Heart right ventricle (tissue), 16 donors: Measurements from ENCODE around the gene EEF2. TPM values are rescaled to one million over a fixed set of nuclear protein-coding genes. Genes with fewer than 3 reads are reported as not detected.

ENCODE experiments used
- ATAC-seq, 8 donors: fragments of 200-7000 bp; cut with Tn5 transposase; one replicate each; pipeline ENCODE4 v1.9.1; 2020; ENCODE audit warnings: mild to moderate bottlenecking in 8 of 8, moderate library complexity in 8 of 8, moderate number of reproducible peaks in 1 of 8
- DNase-seq, 2 donors: peaks; one replicate each; pipeline ENCODE4 v3.0.0-alpha.2; 2020
- H3K27ac ChIP-seq, 10 donors: fragments of 200-600 bp; sonication (generic) in 2 of 10; one replicate each; pipeline versions ENCODE4 v1.5.0 to v1.8.0; 2020 to 2022; ENCODE audit warnings: mild to moderate bottlenecking in 3 of 10
- H3K27me3 ChIP-seq, 7 donors: fragments of 200-600 bp; one replicate each; pipeline ENCODE4 v1.8.0; 2021 to 2022; ENCODE audit warnings: mild to moderate bottlenecking in 2 of 7
- H3K36me3 ChIP-seq, 9 donors: fragments of 200-600 bp; sonication (generic) in 1 of 9; one replicate each; pipeline versions ENCODE4 v1.5.0 to v1.8.0; 2020 to 2022; ENCODE audit warnings: mild to moderate bottlenecking in 2 of 9
- H3K4me1 ChIP-seq, 9 donors: fragments of 200-600 bp; sonication (generic) in 1 of 9; one replicate each; pipeline versions ENCODE4 v1.5.0 to v1.8.0; 2020 to 2022; ENCODE audit warnings: mild to moderate bottlenecking in 4 of 9
- H3K4me3 ChIP-seq, 10 donors: fragments of 200-600 bp; sonication (generic) in 2 of 10; one replicate each; pipeline versions ENCODE4 v1.5.0 to v1.8.0; 2020 to 2022; ENCODE audit warnings: mild to moderate bottlenecking in 7 of 10, moderate library complexity in 2 of 10
- H3K9me3 ChIP-seq, 11 donors: fragments of 200-600 bp in 10 of 11; sonication (generic) in 2 of 11; one replicate each; pipeline versions ENCODE4 v1.5.0 to v1.8.0; 2013 to 2022; ENCODE audit warnings: mild to moderate bottlenecking in 2 of 11, control low read depth in 1 of 11, moderate library complexity in 1 of 11
- WGBS, 2 donors: extraction: QIAGEN DNeasy Blood & Tissue Kit; methylation state at CpG; one replicate each; pipeline ENCODE4 v1.1.7; 2013; ENCODE audit warnings: inconsistent platforms in 1 of 2; 5-methylcytosine and 5-hydroxymethylcytosine counted together
- intact Hi-C, 10 donors: fragments of 100-400 bp; cut with DNase I; formaldehyde crosslinking; loops; one replicate each; pipeline versions ENCODE4 v1.11.1 to v1.14.2; 2022
- polyA plus RNA-seq, 2 donors: library from polyadenylated mRNA; stranded (reverse); fragments of 200-250 nt; gene quantifications; one replicate each; pipeline ENCODE4 v1.2.3, GENCODE V29; 2013
- total RNA-seq, 10 donors: library from RNA; stranded (reverse); fragmentation: NEBNext Ultra II Directional in 3 of 10; extraction: Animal tissue kit (Norgen Biotek cat#: 25700) in 3 of 10; gene quantifications; one replicate each; pipeline versions ENCODE4 v1.2.1 to v1.2.4, GENCODE V29; 2021 to 2023
- TF ChIP-seq, protein P1 (sequence below), 9 donors: fragments of 200-600 bp; sonication (generic) in 2 of 9; IDR thresholded peaks; one replicate each; pipeline versions ENCODE4 v1.5.0 to v1.8.0; 2021 to 2022; ENCODE audit warnings: antibody characterized with exemption in 9 of 9, mild to moderate bottlenecking in 5 of 9, moderate library complexity in 1 of 9
- donor health status: Arrhythmogenic right ventricular cardiomyopathy.
- donor health status: ischemic (EF 13 %, LVEDD 7.1; RV severe dilation, severe dysfunction).
- donor health status: healthy with polysubstance abuse.
- donor health status: DM: no; HTN: yes; CAD: no.
- donor health status: DM: no; HTN: no; CAD: no.
- donor health status: ischemic (EF 25% LVEDD 6.9; RV normal size, moderate dysfunction).
- donor health status: ischemic (EF 25% LVEDD 5.7; RV mildly dilated, moderate dysfunction).
- donor health status: healthy.
- donor health status: DM: yes; HTN: yes; CAD: no.
- donor health status: Ischemic cardiomyopathy.
- donor health status: ischemic (EF 35%, LVEDD 5.7; RV mildly dilated, moderate dysfunction).
- donor health status: nonischemic (EF 11% LVEDD 7.7; RV severe dilation, severe dysfunction).
- donor health status: DM: yes; HTN: yes; CAD: no.
- donor health status: PGD.
- donor health status: ischemic (EF 29% LVEDD 5.4; RV normal size, mild dysfunction).
- donor health status: nonischemic (EF 23%, LVEDD 6.1; RV moderate dilation, normal function).

Gene EEF2
- total and polyA plus RNA-seq, 12 donors = 704 to 2,887 (median 2,554) TPM

DNA sequence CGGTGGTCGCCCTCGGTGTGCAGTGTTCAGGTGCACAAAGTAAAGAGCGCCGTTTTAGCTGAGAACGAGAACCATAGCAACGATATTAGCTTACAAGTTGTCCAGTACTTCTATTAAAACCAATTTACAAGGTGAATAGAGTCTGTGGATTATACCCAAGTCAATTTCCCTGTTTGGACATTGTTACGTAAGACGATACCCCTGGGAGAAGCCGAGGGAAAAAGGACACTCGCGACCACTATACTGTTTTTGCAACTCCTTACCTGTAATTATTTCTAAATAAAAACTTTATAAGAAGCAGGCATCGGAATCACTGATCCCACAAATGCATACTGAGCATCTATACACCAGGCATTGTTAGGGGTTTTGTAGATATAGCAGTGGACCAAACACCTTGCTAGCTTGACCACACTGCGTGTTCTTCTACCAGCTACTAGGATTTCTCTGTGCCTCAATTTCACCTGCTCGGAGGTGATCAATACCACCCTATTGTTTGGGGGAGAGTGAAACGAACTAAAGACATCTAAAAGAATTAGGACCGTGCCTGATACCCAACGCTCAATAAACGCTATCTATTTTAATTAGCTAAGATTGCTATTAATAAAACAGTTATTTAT lies 488 bp upstream of the EEF2 start:
- no peaks in the 10 kb centered on the region for H3K9me3 ChIP-seq
- H3K4me3 ChIP-seq = peak overlapping the region; percentile 85 to 100 (median 94)
- H3K27ac ChIP-seq = peak overlapping the region in 9 of 10 donors; percentile 89 to 100 (median 96)
- no peaks in the 10 kb centered on the region for H3K27me3 ChIP-seq
- DNase-seq (no peak), ATAC-seq (peak in 1 of 8 donors; percentile 1)
- H3K36me3 ChIP-seq = peaks cover 18 to 37% (median 34%) of the 10 kb centered on the region in 9 donors
- WGBS, 2 donors = 3% methylated on average over 19 of the region's 19 CpGs
- intact Hi-C loops = loop anchor here (1.0 to 10.0 kb wide), 14 partner anchors 15 to 223 kb away; partner anchors contain the start of genes DAPK3 (in 3 of the 10), MRPL54 (in 2 of the 10), ANKRD24 (in 1 of the 10) and APBA3 (in 1 of the 10)
- peaks cover 6 to 62% (median 45%) of the 10 kb centered on the region in 9 donors for H3K4me1 ChIP-seq
- TF ChIP-seq, protein P1, sequence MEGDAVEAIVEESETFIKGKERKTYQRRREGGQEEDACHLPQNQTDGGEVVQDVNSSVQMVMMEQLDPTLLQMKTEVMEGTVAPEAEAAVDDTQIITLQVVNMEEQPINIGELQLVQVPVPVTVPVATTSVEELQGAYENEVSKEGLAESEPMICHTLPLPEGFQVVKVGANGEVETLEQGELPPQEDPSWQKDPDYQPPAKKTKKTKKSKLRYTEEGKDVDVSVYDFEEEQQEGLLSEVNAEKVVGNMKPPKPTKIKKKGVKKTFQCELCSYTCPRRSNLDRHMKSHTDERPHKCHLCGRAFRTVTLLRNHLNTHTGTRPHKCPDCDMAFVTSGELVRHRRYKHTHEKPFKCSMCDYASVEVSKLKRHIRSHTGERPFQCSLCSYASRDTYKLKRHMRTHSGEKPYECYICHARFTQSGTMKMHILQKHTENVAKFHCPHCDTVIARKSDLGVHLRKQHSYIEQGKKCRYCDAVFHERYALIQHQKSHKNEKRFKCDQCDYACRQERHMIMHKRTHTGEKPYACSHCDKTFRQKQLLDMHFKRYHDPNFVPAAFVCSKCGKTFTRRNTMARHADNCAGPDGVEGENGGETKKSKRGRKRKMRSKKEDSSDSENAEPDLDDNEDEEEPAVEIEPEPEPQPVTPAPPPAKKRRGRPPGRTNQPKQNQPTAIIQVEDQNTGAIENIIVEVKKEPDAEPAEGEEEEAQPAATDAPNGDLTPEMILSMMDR (IDR thresholded peaks at IDR 0.05) = no peak

DNA sequence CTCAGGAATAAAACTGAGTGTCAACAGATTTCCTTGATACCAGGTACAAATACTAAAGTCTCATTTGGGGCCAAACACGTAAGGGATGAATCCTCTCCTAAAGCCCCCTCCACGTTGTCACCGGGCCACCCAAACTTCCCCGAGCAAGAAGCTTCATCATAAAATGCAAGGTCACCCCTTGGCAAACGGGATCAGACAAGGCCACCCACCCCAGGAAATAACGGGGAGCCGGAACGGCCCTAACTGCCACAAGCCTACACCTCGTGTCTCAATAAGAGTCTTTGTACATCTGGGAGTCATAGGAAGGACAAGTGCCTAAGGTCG lies 717 bp downstream of the EEF2 start:
- intact Hi-C loops = loop anchor here in 7 of 10 donors (2.0 to 10.0 kb wide), 3 partner anchors 14 to 220 kb away; partner anchors contain the start of gene DAPK3 (in 3 of the 7)
- WGBS, 2 donors = 0% methylated on average over 10 of the region's 10 CpGs
- peaks cover 30 to 49% (median 46%) of the 10 kb centered on the region in 9 donors for H3K36me3 ChIP-seq

DNA sequence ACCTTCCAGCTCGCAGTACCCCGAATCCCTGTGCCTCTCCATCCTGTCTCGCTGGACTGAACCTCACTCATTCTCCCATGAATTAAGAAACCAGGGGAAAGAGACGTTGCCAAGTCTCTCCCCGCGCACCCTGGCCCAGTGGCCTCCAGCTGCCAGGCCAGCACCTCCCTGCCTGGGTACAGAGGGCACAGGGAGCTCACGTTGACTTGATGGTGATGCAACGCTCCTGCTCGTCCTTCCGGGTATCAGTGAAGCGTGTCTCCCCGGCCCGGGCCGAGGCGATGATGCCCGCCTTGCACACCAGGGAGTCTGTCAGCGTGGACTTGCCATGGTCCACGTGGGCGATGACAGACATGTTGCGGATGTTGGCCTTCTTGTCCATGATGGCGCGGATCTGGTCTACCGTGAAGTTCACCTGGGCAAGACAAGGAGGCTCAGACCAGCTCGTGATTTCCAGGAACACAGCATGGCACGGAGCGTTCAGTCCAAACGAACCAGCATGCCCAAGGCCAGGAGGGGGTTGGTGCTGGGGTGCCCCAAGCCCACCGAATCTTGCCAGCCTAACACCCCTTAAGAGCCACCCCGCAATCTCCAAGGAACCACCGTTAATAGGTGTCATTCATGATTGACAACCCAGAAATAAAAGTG lies 1.2 kb downstream of the EEF2 start:
- ATAC-seq (peak in 2 of 8 donors; percentile 11 to 19), DNase-seq (no peak)
- H3K4me3 ChIP-seq = peak overlapping the region; percentile 85 to 100 (median 94)
- no peaks in the 10 kb centered on the region for H3K27me3 ChIP-seq
- WGBS, 2 donors = 17 to 18% methylated on average over 30 of the region's 30 CpGs
- peaks cover 6 to 64% (median 45%) of the 10 kb centered on the region in 9 donors for H3K4me1 ChIP-seq
- H3K27ac ChIP-seq = peak overlapping the region in 9 of 10 donors; percentile 89 to 100 (median 96)
- peaks cover 34 to 54% (median 51%) of the 10 kb centered on the region in 9 donors for H3K36me3 ChIP-seq
- TF ChIP-seq, protein P1 (IDR thresholded peaks at IDR 0.05) = no peak
- H3K9me3 ChIP-seq = no peaks in the 10 kb centered on the region
- intact Hi-C loops = loop anchor here in 7 of 10 donors (2.0 to 10.0 kb wide), 3 partner anchors 13 to 221 kb away; partner anchors contain the start of gene DAPK3 (in 3 of the 7)

More for the DNA sequence above, 717 bp downstream of the EEF2 start:
- H3K4me3 ChIP-seq = peak overlapping the region; percentile 85 to 100 (median 94)
- no peaks in the 10 kb centered on the region for H3K9me3 ChIP-seq
- ATAC-seq = peak in 3 of 8 donors; percentile 1 to 17 (median 7)
- no peaks in the 10 kb centered on the region for H3K27me3 ChIP-seq
- DNase-seq = no peak
- peak overlapping the region; percentile 88 to 100 (median 96) for H3K27ac ChIP-seq
- H3K4me1 ChIP-seq = peaks cover 6 to 64% (median 45%) of the 10 kb centered on the region in 9 donors
- TF ChIP-seq, protein P1 (IDR thresholded peaks at IDR 0.05) = no peak

DNA sequence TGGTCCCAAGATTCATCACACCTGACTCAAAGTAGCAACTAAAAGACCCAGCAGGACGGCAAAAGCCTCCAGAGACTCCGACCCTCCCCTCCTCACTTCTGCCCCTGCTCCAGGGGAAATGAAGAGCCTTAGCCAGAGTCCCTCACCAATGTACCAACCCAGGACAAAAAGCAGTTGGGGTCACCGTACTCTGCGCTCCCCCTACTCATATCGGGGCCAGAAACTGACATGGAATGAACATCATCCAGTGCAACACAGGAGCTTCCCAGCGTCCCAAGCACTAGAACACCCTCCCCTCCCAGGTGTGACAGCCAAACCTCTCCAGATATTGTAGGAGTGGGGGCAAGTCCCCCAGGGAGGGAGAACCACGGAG lies 1.7 kb downstream of the EEF2 start:
- H3K4me3 ChIP-seq = peak overlapping the region in 8 of 10 donors; percentile 85 to 100 (median 94)
- WGBS, 2 donors = 55 to 59% methylated on average over 7 of the region's 7 CpGs
- H3K9me3 ChIP-seq = no peaks in the 10 kb centered on the region
- H3K4me1 ChIP-seq = peaks cover 6 to 64% (median 45%) of the 10 kb centered on the region in 9 donors
- DNase-seq = no peak
- H3K36me3 ChIP-seq = peaks cover 34 to 59% (median 56%) of the 10 kb centered on the region in 9 donors
- H3K27ac ChIP-seq = peak overlapping the region in 9 of 10 donors; percentile 40 to 100 (median 96)
- H3K27me3 ChIP-seq = no peaks in the 10 kb centered on the region
- ATAC-seq = no peak
- intact Hi-C loops = loop anchor here in 4 of 10 donors (10.0 kb wide), 1 partner anchor 221 kb away; no protein-coding TSS in a partner anchor
- TF ChIP-seq, protein P1 (IDR thresholded peaks at IDR 0.05) = no peak
